ENCODE data around the gene LPGAT1. TPM values are rescaled to one million over a fixed set of nuclear protein-coding genes. Genes with fewer than 3 reads are reported as not detected.

LPGAT1 gene
- polyA plus RNA-seq, 2 of the 4 experiments (the other 2 are of a cell fraction) = 32.3 to 48.0 TPM

- ChIA-PET CTCF (interaction anchor here (0.9 to 1.4 kb wide), 6 partner anchors 11 to 184 kb away, joined by 3 to 4 read pairs (median 4); partner anchors contain the start of genes DTL and INTS7), POLR2A (no interaction called here)
- H3K4me2 ChIP-seq = no peak overlapping the region
- FAIRE-seq (no peak), ATAC-seq (no peak), DNase-seq (ENCODE audit: low read depth in 1 of 2, low spot score in 1 of 2) (no peak)
- no peak overlapping the region for H3K27ac ChIP-seq
- 61% methylated on average over 3 of the region's 3 CpGs for WGBS (ENCODE audit: missing lambda C conversion rate)
- no peak for TF ChIP-seq CBX8 (IDR thresholded peaks at IDR 0.05)
- no peak for TF ChIP-seq PBX3 (IDR thresholded peaks at IDR 0.05)
- no peak for TF ChIP-seq CTCF (IDR thresholded peaks at IDR 0.05)
- TF ChIP-seq BCL3 (IDR thresholded peaks at IDR 0.05) = no peak
- no peak for TF ChIP-seq HOXB13 (CRISPR knock-in tag; IDR thresholded peaks at IDR 0.05; ENCODE audit: low read depth)
- no peak for TF ChIP-seq ATOH8 (CRISPR knock-in tag; IDR thresholded peaks at IDR 0.05; ENCODE audit: low read depth)
- TF ChIP-seq RAD21 (conservative IDR thresholded peaks at IDR 0.05 in 1 of 2, IDR thresholded peaks at IDR 0.05 in 1 of 2) = no peak
- no peak for TF ChIP-seq HDAC2 (IDR thresholded peaks at IDR 0.05)
- TF ChIP-seq RCOR1 (IDR thresholded peaks at IDR 0.05; ENCODE audit: low read depth, low read length) = no peak
- no peak for TF ChIP-seq TP53 (CRISPR knock-in tag; IDR thresholded peaks at IDR 0.05)
- TF ChIP-seq MAX (IDR thresholded peaks at IDR 0.05) = no peak
- TF ChIP-seq FOSB (CRISPR knock-in tag; IDR thresholded peaks at IDR 0.05) = no peak
- no peak overlapping the region for H3K4me3 ChIP-seq
- peaks cover 7% of the 10 kb centered on the region; the same call in 1 of the 3 replicates for H3K9me3 ChIP-seq
- H3K4me1 ChIP-seq = no peaks in the 10 kb centered on the region
Observed at GRCh38 chr1:211851174-211851573, 20.6 kb upstream of the LPGAT1 start.

- ATAC-seq (no peak), FAIRE-seq (peak; percentile 49), DNase-seq (ENCODE audit: low read depth in 1 of 2, low spot score in 1 of 2) (no peak)
- 74% methylated on average over 7 of the region's 7 CpGs for WGBS (ENCODE audit: missing lambda C conversion rate)
- peak overlapping the region; percentile 28; the same call in 2 of the 3 replicates for H3K4me2 ChIP-seq
- POLR2A ChIA-PET = no interaction called here
- H3K9me3 ChIP-seq = no peaks in the 10 kb centered on the region
- TF ChIP-seq RNF2 (IDR thresholded peaks at IDR 0.05; ENCODE audit: borderline replicate concordance, low read depth) = no peak
- no peak for TF ChIP-seq CBX8 (IDR thresholded peaks at IDR 0.05)
- no peak for TF ChIP-seq ESRRA (IDR thresholded peaks at IDR 0.05; ENCODE audit: borderline replicate concordance, low read length)
- TF ChIP-seq HMGXB4 (CRISPR knock-in tag; IDR thresholded peaks at IDR 0.05; ENCODE audit: borderline replicate concordance) = no peak
- no peak for TF ChIP-seq RFX5 (IDR thresholded peaks at IDR 0.05)
- no peak for TF ChIP-seq USF2 (IDR thresholded peaks at IDR 0.05)
- TF ChIP-seq KDM5A (IDR thresholded peaks at IDR 0.05) = no peak
- TF ChIP-seq ZC3H11A (IDR thresholded peaks at IDR 0.05) = no peak
- no peak overlapping the region for H3K4me3 ChIP-seq
- CTCF ChIA-PET = interaction anchor here (1.5 to 1.6 kb wide), 3 partner anchors 10 to 192 kb away, joined by 3 to 7 read pairs (median 4); partner anchors contain the start of genes DTL and INTS7
- H3K27ac ChIP-seq = no peak overlapping the region
- H3K4me1 ChIP-seq = no peaks in the 10 kb centered on the region
Observed at GRCh38 chr1:211843507-211844298, 13.1 kb upstream of the LPGAT1 start.
